PFSK-1 (cell line): ENCODE results near the gene DNM3.

Experiments used
- FOXP2 ChIP-seq: optimal IDR thresholded peaks from 2 replicates; pipeline ENCODE3; 2011; ENCODE audit warnings: borderline replicate concordance, control low read depth, inconsistent platforms; ENCODE audit not compliant: insufficient read depth; ENCODE audit errors: extremely low read length, extremely low read depth
- POLR2AphosphoS5 ChIP-seq: IDR thresholded peaks from 2 replicates; pipeline ENCODE4 v1.6.1; 2012; ENCODE audit warnings: low read depth, mild to moderate bottlenecking, control low read depth, low read length, moderate library complexity
- REST ChIP-seq, 2 experiments: IDR thresholded peaks; 2 replicates each; pipeline versions ENCODE4 v1.6.1 to v1.8.0; 2011 to 2012; ENCODE audit warnings: low read depth in 2 of 2, low read length in 2 of 2, control low read depth in 1 of 2, inconsistent platforms in 1 of 2, mild to moderate bottlenecking in 1 of 2, moderate library complexity in 1 of 2; ENCODE audit not compliant: insufficient read depth in 1 of 2
- SIN3A ChIP-seq: IDR thresholded peaks from 2 replicates; pipeline ENCODE4 v1.6.1; 2012; ENCODE audit warnings: mild to moderate bottlenecking, low read length, moderate library complexity, borderline replicate concordance; ENCODE audit not compliant: insufficient read depth
- TAF1 ChIP-seq: IDR thresholded peaks from 2 replicates; pipeline ENCODE4 v1.6.1; 2012; ENCODE audit warnings: low read length, control low read depth, borderline replicate concordance; ENCODE audit not compliant: insufficient read depth

Gene DNM3

GRCh38 chr1:172447641-172448040 is 606.3 kb downstream of the DNM3 start:
- no peak for TF ChIP-seq POLR2AphosphoS5
- no peak for TF ChIP-seq REST (IDR thresholded peaks at IDR 0.05; ENCODE audit: insufficient read depth in 1 of 2, low read depth in 2 of 2, low read length in 2 of 2)
- no peak for TF ChIP-seq FOXP2
- no peak for TF ChIP-seq SIN3A
- no peak for TF ChIP-seq TAF1

- TF ChIP-seq SIN3A (no peak), REST (IDR thresholded peaks at IDR 0.05; ENCODE audit: insufficient read depth in 1 of 2, low read depth in 2 of 2, low read length in 2 of 2) (no peak), TAF1 (no peak), POLR2AphosphoS5 (no peak), FOXP2 (no peak)
These were observed 607.8 kb downstream of the DNM3 start for GRCh38 chr1:172448995-172449584.

GRCh38 chr1:172449585-172450523 is 608.6 kb downstream of the DNM3 start:
- TF ChIP-seq POLR2AphosphoS5 (no peak), FOXP2 (peak; percentile 45)

GRCh38 chr1:172450524-172450885 is 609.2 kb downstream of the DNM3 start:
- TF ChIP-seq TAF1 (no peak), POLR2AphosphoS5 (no peak), REST (IDR thresholded peaks at IDR 0.05; ENCODE audit: insufficient read depth in 1 of 2, low read depth in 2 of 2, low read length in 2 of 2) (no peak), FOXP2 (no peak), SIN3A (no peak)

GRCh38 chr1:172451002-172451443 is 609.7 kb downstream of the DNM3 start:
- TF ChIP-seq POLR2AphosphoS5 (no peak), REST (IDR thresholded peaks at IDR 0.05; ENCODE audit: insufficient read depth in 1 of 2, low read depth in 2 of 2, low read length in 2 of 2) (no peak), SIN3A (no peak), TAF1 (no peak), FOXP2 (no peak)
